HG03025 (cell line): ENCODE results near the gene ATXN1.
"Not testable (repeated sequence)": the region's sequence is repeated elsewhere in the genome, so short reads cannot be mapped to it uniquely, and the experiment has no call there.

ENCODE experiments used
- ATAC-seq: cut with Tn5 transposase; IDR thresholded peaks from one replicate; pipeline ENCODE4 v1.9.1; 2021; ENCODE audit warnings: mild to moderate bottlenecking, moderate library complexity; ENCODE audit not compliant: unreplicated experiment, low FRiP score

ATXN1 gene

DNA sequence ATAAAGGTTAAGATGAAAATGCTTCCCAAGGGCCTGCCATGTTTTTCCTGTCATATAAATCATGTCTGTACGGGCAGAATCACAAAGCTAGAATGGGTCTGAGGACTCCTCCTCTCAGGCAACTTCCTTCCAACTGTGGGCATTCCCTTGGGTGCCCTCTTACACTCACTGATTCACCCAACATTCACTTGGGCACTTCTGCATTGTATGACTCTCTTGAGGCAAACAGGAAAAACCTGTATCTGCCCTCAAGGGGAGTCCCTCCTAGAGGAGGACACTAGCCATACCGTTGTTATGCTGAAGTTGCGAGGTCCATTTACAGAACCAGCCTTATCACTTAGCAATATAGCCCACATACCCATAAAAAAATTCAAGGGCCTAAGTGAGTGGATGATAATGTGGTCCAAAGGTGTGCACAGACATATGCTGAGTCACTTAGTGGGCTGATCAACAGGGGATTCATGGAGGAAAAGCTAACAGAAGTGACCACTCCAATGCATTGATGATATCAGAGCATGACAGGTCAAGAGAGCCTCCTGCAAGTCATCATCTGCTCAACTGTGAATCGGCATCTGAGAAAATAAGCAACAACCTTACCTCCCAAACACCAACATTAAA is 131.1 kb downstream of the ATXN1 start:
- ATAC-seq, result no peak

DNA sequence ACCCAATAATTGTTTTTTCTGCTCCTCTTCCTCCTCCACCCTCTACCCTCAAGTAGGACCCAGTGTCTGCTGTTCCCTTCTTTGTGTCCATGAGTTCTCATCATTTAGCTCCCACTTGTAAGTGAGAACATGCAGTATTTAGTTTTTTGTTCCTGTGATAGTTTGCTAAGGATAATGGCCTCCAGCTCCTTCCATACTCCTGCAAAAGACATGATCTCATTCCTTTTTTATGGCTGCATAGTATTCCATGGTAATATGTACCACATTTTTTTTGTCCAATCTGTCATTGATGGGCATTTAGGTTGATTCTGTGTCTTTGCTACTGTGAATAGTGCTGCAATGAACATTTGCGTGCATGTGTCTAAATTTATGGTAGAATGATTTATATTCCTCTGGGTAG is 132.7 kb downstream of the ATXN1 start:
- ATAC-seq, result not testable (repeated sequence)

DNA sequence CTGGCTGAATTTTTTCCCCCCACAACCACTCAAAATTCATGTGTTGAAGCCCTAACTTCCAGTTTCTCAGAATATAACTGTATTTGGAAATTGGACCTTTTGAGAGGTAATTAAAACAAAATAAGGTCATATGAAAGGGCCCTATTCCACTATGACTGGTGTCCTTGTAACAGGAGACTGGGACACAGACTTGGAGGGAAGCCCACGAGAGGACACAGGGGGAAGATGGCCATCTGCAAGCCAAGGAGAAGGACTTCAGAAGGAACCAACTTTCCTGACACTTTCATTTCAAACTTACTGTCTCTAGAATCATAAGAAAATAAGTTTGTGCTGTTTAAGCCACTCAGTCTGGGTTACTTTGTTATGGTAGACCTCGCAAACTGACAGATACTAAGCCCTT is 134.6 kb downstream of the ATXN1 start:
- ATAC-seq, result no peak

DNA sequence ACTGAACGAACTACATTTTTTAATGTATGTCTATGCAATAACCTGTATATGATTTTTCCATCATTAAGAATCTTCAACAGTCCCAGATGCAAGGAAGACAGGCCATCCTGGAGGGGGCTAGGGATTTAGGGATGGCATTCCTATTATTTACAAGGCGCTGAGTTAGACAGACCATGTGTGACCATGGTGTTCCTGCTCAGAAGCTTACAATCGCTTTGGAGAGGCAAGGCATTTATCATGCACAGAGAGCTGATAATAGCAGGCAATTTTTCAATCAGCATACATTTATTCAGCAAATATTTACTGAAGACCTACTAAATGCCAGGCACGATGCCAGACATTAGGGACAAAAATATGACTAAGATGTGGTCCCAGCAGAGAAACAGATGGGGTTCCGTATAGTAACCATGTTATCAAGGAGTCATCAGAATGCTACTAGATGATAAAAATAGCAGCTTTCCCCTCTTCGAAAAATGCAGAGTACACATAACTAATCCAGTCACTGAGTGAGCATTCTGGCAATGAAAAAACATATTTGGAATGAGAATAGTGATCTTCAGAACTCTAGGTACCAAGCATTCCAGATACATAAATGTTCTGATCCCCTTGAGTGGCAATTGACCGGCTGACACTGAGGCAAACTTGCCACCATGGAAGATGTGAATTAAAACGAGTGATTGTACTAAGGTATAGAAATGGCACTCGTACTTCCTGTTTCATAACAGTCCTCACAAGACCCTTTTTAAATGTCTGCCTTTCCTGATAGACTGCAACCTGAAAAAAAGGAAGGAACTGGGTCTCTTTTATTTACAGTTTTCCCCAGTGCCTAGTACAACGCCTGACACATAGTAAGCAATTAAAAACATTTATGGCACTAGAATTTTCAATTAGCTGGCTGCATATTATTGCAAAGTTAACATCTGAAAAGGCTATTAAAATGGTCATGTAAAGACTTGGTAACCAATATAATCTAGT is 135.7 kb downstream of the ATXN1 start:
- ATAC-seq, result no peak

DNA sequence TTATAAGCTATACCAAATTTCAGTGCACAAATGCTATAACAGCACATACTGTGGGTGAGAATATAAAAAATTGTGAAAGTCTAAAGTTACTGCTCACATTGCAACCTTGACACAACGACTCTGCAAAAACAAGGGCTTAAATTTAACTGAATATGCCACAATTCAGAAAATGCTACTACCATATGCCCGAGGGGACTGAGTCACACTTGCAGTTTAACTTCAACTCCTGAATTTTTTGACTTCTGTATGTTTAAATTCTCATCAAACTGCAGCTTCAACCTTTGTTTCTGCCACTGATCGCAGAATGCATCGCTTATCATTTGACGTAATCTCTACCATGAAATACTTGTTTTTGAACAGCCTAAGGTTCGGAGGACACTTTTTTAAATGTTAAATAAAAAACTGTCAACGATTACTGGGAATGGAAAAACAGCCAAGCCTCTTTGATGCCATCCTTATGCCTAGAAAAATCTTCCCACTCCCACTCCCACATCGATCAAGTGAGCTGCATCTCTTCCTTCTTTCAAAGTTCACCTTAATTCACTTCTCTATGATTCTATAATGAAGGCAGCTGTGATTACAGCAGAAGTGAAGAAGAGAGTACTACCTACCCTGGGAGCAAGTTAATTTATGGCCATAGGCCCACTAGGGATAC is 136.5 kb downstream of the ATXN1 start:
- ATAC-seq, result no peak

DNA sequence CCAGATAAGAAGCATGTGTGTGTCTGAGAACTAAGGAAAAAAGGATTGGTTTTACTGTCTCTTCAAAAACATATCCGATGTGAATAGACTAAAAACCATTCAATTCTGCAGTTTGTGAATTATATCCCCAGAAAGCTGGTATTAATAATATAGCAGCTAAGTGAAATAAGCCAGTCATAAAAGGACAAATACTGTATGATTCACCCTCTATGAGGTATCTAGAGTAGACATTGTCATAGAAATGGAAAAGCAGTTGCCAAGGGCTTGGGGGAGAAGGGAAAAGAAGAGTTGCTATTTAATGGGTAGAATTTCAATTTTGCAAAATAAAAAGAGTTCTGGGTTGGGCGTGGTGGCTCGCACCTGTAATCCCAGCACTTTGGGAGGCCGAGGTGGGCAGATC is 137.5 kb downstream of the ATXN1 start:
- ATAC-seq, result no peak

DNA sequence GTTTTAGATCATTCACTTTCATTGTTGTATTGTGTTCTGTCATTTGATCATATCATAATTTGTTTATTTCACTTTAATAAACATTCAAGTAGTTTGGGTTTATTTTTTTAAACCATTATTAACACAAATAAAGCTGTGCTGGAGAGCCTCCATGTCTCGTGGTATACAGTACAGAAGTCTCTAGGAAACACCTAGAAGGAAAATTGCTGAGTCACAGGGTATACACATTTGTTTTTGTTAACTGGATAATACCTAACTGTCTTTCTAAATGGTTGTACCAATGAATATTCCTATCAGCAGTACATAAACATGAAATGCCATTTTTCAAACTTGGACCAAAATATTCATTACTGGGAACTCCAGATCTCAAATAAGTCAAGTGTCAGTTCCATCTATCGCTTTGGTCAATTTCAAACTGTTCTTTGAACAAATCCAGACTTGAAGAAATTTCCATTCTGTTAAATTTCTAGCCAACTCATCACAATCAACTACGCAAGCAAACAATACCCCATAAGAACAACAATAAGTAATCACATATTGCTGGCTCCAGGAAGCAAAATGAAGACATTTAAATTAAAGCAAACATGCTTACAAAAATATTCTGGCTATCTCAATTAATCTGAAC is 138.1 kb downstream of the ATXN1 start:
- ATAC-seq, result no peak

DNA sequence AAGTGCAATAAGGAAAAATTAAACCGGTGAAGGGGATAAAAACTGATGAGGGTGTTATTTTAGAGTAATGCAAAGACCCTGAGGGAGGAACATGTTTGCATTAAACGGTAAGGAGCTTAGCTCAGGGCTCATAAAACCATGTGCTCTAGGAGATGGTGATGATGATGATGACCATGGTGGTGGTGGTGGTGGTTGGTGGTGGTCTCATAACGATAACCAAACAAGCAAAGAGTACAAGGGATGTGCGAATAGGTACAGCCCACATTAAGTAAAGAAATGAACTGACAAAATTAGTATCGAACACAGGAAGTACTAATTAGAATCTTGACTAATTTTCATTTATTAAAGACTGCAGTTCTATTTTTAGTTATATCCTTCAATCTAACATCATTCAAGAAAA is 139.1 kb downstream of the ATXN1 start:
- ATAC-seq, result no peak

DNA sequence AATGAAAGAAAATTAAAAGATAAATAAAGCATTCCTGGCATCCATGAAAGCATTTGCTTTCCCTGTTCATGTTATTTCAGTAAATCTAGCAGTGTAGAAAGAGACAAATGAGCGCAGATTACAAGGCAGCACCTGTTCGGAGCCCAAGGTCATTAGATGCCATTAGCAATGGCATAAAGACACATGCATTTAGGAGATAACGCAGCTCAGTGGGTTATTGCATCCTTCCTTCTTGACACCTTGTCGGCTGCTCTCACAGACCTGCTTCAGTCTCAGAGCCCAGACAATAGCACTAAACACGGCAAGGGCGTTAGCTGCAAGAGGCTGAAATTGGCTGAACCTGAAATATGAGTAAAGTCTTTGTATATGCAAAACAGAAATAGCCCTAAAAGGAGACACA is 140.3 kb downstream of the ATXN1 start:
- no peak for ATAC-seq

DNA sequence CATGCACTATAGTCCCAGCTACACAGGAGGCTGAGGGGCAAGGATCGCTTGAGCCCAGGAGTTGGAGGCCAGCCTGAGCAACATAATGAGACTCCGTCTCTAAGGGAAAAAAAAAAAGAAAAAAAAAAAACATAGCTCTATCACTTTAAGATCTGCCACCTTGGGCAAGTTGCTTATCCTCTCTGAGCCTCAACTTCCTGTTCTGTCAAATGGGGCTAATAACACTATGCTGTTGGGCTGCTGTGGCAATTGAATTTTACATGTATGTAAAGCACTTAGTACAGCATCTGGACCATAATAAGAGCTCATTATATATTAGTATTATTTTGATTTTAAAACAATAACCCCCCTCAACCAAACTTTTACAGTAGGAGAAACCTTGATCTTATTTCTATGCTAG is 141.5 kb downstream of the ATXN1 start:
- ATAC-seq, result no peak

DNA sequence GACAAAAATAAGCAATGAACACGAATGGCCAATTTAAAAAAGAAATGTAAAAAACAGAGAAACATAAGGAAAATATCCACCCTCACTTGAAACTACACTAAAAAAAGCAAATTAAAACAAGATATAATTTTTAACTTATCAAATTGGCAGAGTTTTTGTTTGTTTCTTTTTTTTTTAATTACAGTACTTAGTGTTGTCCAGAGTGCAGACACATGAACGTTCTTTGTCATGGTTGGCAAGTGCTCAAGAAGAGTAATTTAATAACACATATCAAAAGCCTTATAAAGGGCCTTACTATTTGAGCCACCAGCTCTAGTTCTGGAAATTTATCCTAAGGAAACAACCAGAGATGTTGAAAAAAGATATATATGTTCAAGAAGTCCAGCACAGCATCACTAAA is 142.3 kb downstream of the ATXN1 start:
- no peak for ATAC-seq

DNA sequence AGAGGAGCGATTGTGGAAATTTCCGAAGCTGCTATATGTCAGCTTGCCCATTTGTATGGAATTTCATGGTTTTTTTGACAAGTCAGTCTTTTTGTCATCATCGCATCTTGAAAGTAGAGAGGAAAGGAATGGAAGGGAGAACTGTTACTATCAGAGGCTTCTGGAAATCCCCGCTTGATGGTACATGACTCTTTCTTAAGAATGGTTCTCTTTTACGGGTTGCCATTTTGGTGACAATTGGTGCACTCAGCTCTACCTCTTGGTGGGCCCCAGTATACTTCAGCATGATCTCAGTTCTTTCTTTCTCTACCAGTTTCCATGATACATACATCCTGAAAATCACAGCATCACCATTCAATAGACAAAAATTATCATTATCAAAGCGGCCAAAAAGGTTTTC is 146.0 kb downstream of the ATXN1 start:
- not testable (repeated sequence) for ATAC-seq

DNA sequence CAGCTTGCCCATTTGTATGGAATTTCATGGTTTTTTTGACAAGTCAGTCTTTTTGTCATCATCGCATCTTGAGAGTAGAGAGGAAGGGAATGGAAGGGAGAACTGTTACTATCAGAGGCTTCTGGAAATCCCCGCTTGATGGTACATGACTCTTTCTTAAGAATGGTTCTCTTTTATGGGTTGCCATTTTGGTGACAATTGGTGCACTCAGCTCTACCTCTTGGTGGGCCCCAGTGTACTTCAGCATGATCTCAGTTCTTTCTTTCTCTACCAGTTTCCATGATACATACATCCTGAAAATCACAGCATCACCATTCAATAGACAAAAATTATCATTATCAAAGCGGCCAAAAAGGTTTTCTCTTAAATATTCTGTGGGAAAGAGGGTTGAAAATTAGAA is 147.1 kb downstream of the ATXN1 start:
- ATAC-seq, result not testable (repeated sequence)

DNA sequence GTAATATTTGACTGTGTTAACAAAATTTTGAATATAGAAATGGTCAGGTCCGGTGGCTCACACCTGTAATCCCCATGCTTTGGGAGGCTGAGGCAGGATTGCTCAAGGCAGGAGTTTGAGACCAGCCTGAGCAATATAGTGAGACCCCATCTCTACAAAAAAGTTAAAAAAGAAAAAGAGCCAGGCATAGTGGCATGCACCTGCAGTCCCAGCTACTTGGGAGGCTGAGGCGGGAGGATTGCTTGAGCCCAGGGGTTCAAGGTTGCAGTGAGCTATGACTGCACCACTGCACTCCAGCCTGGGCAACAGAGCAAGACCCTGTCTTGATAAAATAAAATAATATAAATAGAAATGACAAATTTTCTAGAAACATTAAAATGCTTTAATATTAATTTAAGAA is 147.8 kb downstream of the ATXN1 start:
- ATAC-seq, result not testable (repeated sequence)

DNA sequence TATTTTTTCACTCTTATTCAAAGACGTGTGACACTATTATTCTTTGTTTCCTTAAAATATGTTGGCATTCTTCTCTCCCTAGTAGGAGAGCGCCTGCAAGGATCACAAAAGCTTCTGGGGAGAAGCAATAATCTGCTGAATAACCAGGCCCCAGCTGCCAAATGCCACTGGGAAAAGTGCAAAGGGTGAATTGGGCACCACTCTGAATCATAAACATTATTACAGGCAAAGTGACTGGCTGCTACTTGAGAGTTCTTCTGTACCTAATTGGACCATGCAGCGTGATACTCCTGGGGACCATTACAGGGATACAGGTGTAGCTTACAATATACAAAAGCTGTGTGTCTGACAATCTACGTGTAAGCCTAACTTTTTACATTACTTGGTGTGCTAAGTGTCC is 152.8 kb downstream of the ATXN1 start:
- no peak for ATAC-seq

DNA sequence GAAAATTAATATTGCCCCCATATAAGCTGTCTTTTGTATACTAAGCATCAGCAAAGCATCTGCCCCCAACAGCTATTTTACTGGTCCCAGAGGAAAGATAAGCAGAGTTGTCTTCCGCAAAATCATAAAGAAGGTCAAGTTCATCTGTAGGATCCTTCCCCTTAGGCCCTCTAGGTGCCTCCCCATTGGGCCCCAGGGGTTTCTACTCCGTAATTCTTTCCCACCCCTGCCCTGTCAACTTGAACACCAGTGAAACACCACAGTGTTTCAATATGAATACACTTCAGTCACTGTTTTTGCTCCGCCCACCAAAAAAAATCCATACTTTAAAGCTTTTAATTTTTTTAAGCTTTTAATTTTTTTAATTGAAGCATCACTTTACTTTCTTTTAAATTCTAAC is 159.2 kb downstream of the ATXN1 start:
- ATAC-seq, result peak; percentile 77

DNA sequence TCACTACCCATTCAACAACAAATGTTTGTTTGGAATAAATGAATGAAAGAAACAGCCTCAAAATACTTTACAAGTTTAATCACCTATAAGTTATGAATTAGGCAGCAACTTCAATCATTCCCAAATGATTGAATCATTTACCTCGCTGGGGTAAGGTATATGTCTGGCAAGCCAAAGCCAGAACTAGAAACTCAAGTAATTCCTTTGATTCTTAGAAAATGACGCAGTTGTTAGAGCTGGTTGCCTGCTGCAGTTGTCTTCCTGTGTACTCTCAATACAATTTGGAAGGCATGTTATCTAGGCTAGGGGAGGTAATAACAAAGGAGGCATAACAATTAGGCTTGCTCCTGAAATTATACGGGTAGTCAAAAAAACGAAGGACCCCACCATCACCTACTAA is 160.6 kb downstream of the ATXN1 start:
- no peak for ATAC-seq

DNA sequence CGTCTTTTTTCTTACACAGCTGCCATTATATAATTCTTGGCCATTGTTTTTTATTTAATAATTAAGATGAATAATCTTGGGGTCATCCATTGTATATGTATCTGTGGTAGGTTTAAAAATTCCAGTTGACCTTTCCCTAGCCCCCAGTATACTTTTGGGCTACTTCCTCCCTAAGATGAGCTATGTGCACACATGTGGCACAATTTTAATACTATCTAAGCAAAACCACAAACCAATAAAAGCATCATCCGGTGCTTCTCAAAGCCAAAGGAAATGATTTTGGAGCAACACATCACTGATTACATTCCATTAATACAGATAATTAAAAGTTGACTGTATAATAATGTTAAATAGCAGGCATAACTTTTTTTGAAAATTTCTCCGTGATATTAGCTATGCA is 161.2 kb downstream of the ATXN1 start:
- no peak for ATAC-seq

DNA sequence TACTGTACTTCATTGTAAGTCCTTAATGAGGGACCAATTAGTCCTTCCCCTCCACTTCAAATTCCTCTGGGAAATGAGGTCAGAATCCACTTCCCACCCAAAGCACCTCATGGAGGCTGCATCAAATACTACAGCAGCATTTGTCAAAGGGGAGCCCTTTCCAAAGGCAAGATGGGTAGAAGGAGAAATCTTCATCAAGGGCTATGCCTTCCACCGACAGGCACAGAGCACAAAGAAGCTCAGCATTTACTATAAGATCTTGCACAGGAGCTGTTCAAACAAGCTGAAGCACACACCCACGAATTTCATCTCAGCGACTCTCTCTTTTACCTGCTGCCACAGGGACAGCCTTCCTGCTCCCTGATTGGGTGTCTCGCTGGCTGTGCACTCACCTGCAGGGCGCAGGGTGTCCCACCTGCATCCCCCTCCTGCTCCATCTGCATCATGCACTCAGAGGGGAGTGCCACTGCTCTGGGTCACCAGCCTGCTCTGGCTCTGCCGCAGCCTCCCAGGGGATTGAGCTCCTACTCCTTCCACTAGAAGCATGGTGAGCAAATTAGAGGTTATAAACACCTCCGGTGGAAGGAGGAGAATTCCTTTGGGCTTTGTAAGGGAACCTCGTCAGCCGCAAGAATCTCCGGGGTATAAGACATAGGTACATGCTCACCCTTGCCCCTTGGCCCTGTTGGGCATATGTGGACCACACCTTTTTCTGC is 164.5 kb downstream of the ATXN1 start:
- ATAC-seq, result no peak

DNA sequence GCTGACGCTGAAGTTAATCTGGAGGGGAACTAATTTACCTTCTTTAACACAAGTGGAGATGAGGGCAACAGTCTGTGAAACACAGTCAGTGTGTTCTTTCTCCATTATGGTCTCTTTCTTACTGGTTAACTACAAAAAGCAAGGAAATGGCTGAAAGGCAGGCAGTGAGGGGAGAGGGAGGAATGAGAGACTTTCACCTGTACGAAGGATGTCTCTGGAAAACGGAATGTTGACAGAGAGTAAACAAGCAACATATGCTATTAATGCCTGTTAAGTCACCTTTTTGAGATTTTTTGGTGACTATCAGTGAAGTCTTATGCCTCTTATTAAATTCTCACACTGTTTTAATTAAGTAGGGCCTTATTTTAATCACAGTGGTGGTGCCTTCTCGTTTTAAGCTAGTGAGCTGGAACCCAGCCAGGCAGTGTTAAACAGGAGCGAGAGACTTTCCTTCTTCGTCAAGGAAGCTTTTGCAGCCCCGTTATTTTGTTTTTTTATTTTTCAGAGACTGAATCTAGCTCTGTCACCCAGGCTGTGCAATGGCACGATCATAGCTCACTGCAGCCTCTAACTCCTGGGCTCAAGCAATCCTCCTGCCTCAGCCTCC is 165.6 kb downstream of the ATXN1 start:
- no peak for ATAC-seq
